ENCODE results near the gene GPR141.

The GPR141 gene

GRCh38 chr7:37781156-37781555 is 97.6 kb downstream of the GPR141 start:
- in situ Hi-C loops (cut with HindIII; ENCODE audit: low sequenced_read_pairs), result no loop called here

GRCh38 chr7:37782166-37782565 is 98.6 kb downstream of the GPR141 start:
- in situ Hi-C loops (cut with HindIII; ENCODE audit: low sequenced_read_pairs), result no loop called here

- in situ Hi-C loops (cut with HindIII; ENCODE audit: low sequenced_read_pairs), result no loop called here
Measured at GRCh38 chr7:37784015-37784414, 100.4 kb downstream of the GPR141 start.

- in situ Hi-C loops (cut with HindIII; ENCODE audit: low sequenced_read_pairs), result no loop called here
Measured at GRCh38 chr7:37786741-37787569, 103.4 kb downstream of the GPR141 start.

All from DLD1 (cell line).